Vagina (tissue), 2 donors: Measurements from ENCODE around the gene ZNF280D.

ENCODE experiments used
- POLR2A ChIP-seq, 2 donors: fragments of 450-650 bp; IDR thresholded peaks; one replicate each; pipeline ENCODE4 v1.6.1; 2017; ENCODE audit warnings: antibody characterized with exemption in 2 of 2, mild to moderate bottlenecking in 2 of 2, moderate library complexity in 2 of 2
- POLR2AphosphoS5 ChIP-seq, 2 donors: sonication (generic); formaldehyde crosslinking; IDR thresholded peaks; one replicate each; pipeline ENCODE4 v1.9.0; 2017; ENCODE audit warnings: antibody characterized with exemption in 2 of 2, mild to moderate bottlenecking in 2 of 2, low read depth in 1 of 2; ENCODE audit not compliant: insufficient read depth in 1 of 2
- TF ChIP-seq, protein P1 (sequence below), 3 experiments: fragments of 450-650 bp in 2 of 3; fragments of 200-600 bp in 1 of 3; sonication (generic) in 1 of 3; IDR thresholded peaks; one replicate each; pipeline ENCODE4 v1.5.1; 2017 to 2019; ENCODE audit warnings: antibody characterized with exemption in 3 of 3, mild to moderate bottlenecking in 2 of 3, moderate library complexity in 2 of 3

DNA sequence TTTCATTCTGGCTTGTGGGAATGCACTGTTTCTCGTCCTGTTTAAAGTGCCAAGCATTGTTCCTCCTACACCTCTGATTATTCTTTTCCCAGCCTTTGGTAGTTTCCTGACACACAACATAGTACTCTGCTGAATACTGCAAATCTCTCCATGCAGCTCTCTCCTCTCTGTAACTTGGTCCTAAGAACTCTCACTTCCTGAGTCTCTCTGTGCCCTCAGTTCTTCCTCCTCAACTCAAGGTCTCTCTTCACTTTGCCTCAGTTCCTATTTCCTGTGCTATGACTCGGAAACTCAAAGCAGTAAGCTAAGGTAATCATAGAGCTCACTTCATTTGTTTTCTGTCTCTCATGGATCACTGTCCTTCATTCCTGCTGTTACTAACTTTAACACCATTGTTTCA, 113.4 kb downstream of the ZNF280D start:
- TF ChIP-seq, protein P1, sequence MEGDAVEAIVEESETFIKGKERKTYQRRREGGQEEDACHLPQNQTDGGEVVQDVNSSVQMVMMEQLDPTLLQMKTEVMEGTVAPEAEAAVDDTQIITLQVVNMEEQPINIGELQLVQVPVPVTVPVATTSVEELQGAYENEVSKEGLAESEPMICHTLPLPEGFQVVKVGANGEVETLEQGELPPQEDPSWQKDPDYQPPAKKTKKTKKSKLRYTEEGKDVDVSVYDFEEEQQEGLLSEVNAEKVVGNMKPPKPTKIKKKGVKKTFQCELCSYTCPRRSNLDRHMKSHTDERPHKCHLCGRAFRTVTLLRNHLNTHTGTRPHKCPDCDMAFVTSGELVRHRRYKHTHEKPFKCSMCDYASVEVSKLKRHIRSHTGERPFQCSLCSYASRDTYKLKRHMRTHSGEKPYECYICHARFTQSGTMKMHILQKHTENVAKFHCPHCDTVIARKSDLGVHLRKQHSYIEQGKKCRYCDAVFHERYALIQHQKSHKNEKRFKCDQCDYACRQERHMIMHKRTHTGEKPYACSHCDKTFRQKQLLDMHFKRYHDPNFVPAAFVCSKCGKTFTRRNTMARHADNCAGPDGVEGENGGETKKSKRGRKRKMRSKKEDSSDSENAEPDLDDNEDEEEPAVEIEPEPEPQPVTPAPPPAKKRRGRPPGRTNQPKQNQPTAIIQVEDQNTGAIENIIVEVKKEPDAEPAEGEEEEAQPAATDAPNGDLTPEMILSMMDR (IDR thresholded peaks at IDR 0.05), result no peak
- TF ChIP-seq POLR2A (IDR thresholded peaks at IDR 0.05) (no peak), POLR2AphosphoS5 (IDR thresholded peaks at IDR 0.05; ENCODE audit: insufficient read depth in 1 of 2, low read depth in 1 of 2) (no peak)
